Urinary bladder (tissue), 4 donors: ENCODE measurements around the gene AMZ2. TPM values are rescaled to one million over a fixed set of nuclear protein-coding genes. Genes with fewer than 3 reads are reported as not detected.
"Not testable (repeated sequence)": the region's sequence is repeated elsewhere in the genome, so short reads cannot be mapped to it uniquely, and the experiment has no call there.

ENCODE experiments used
- DNase-seq: peaks from one replicate; pipeline ENCODE4 v3.0.0-alpha.2; 2015; ENCODE audit errors: extremely low spot score
- H3K27ac ChIP-seq: one replicate; pipeline ENCODE4 v1.5.1; 2013; ENCODE audit warnings: low read depth, mild to moderate bottlenecking, moderate library complexity
- H3K36me3 ChIP-seq: one replicate; pipeline ENCODE4 v1.6.1; 2013; ENCODE audit warnings: mild to moderate bottlenecking, moderate library complexity; ENCODE audit not compliant: insufficient read depth
- H3K4me1 ChIP-seq: one replicate; pipeline ENCODE4 v1.6.1; 2013; ENCODE audit warnings: mild to moderate bottlenecking, moderate library complexity; ENCODE audit not compliant: insufficient read depth
- H3K4me3 ChIP-seq: one replicate; pipeline ENCODE4 v1.5.1; 2013; ENCODE audit warnings: low read depth, low read length
- WGBS: extraction: QIAGEN DNeasy Blood & Tissue Kit; methylation state at CpG from one replicate; pipeline ENCODE4 v1.1.7; 2013; 5-methylcytosine and 5-hydroxymethylcytosine counted together
- polyA plus RNA-seq: library from polyadenylated mRNA; stranded (reverse); fragments of 200-250 nt; gene quantifications from one replicate; pipeline ENCODE4 v1.2.3, GENCODE V29; 2013
- total RNA-seq: library from RNA; depleted of rRNA; stranded (reverse); fragments of >200 nt; gene quantifications from one replicate; pipeline ENCODE4 v1.2.3, GENCODE V29; 2014
- donor health status: healthy with polysubstance abuse.
- donor health status: healthy.

AMZ2 gene
- total and polyA plus RNA-seq, 2 donors, result 45.8 to 54.1 TPM

GRCh38 chr17:68248891-68249290 is 1.0 kb downstream of the AMZ2 start:
- Histone ChIP-seq H3K27ac (no peak overlapping the region), H3K36me3 (no peaks in the 10 kb centered on the region), H3K4me1 (no peaks in the 10 kb centered on the region), H3K4me3 (no peak overlapping the region)
- WGBS, result 67% methylated on average over 5 of the region's 5 CpGs
- no peak for DNase-seq

- H3K4me3 ChIP-seq, result no peak overlapping the region
- no peaks in the 10 kb centered on the region for H3K4me1 ChIP-seq
- no peak for DNase-seq
- peak overlapping the region; percentile 39 for H3K27ac ChIP-seq
- no peaks in the 10 kb centered on the region for H3K36me3 ChIP-seq
- 67% methylated on average over 7 of the region's 7 CpGs for WGBS
Observed at GRCh38 chr17:68249354-68249765, 1.5 kb downstream of the AMZ2 start.

GRCh38 chr17:68253426-68253825 is 5.6 kb downstream of the AMZ2 start:
- H3K27ac ChIP-seq, DNase-seq, H3K36me3 ChIP-seq, H3K4me3 ChIP-seq, H3K4me1 ChIP-seq: not testable (repeated sequence)
- 80% methylated on average over 7 of the region's 7 CpGs for WGBS

GRCh38 chr17:68255151-68255550 is 7.3 kb downstream of the AMZ2 start:
- 80% methylated on average over 4 of the region's 4 CpGs for WGBS
- Histone ChIP-seq H3K36me3 (peaks cover 8% of the 10 kb centered on the region), H3K4me1 (no peaks in the 10 kb centered on the region), H3K27ac (no peak overlapping the region), H3K4me3 (no peak overlapping the region)
- DNase-seq, result no peak

- DNase-seq, result no peak
- H3K4me3 ChIP-seq, result no peak overlapping the region
- peaks cover 8% of the 10 kb centered on the region for H3K36me3 ChIP-seq
- no peak overlapping the region for H3K27ac ChIP-seq
- WGBS, result 76% methylated on average over 5 of the region's 5 CpGs
- no peaks in the 10 kb centered on the region for H3K4me1 ChIP-seq
Observed at GRCh38 chr17:68255731-68256538, 8.1 kb downstream of the AMZ2 start.

- not testable (repeated sequence) for DNase-seq, H3K27ac ChIP-seq, H3K36me3 ChIP-seq, H3K4me3 ChIP-seq, H3K4me1 ChIP-seq
- 68% methylated on average over 5 of the region's 5 CpGs for WGBS
Observed at GRCh38 chr17:68256701-68257100, 8.9 kb downstream of the AMZ2 start.

GRCh38 chr17:68257934-68258333 is 10.1 kb downstream of the AMZ2 start:
- no peak overlapping the region for H3K4me3 ChIP-seq
- no peaks in the 10 kb centered on the region for H3K4me1 ChIP-seq
- DNase-seq, result no peak
- H3K27ac ChIP-seq, result no peak overlapping the region
- H3K36me3 ChIP-seq, result peaks cover 8% of the 10 kb centered on the region

- 11% methylated on average over 39 of the region's 44 CpGs for WGBS
- H3K27ac ChIP-seq, result peak overlapping the region; percentile 32
- H3K4me1 ChIP-seq, H3K36me3 ChIP-seq, H3K4me3 ChIP-seq, DNase-seq: not testable (repeated sequence)
Observed at GRCh38 chr17:68258890-68259647, 11.2 kb downstream of the AMZ2 start.

GRCh38 chr17:68259648-68259951 is 11.8 kb downstream of the AMZ2 start:
- H3K27ac ChIP-seq, H3K4me3 ChIP-seq, DNase-seq, H3K4me1 ChIP-seq, H3K36me3 ChIP-seq: not testable (repeated sequence)
- WGBS, result 69% methylated on average over 3 of the region's 3 CpGs

GRCh38 chr17:68260051-68260762 is 12.4 kb downstream of the AMZ2 start:
- DNase-seq, result no peak
- WGBS, result 73% methylated on average over 9 of the region's 9 CpGs
- Histone ChIP-seq H3K36me3 (peaks cover 4% of the 10 kb centered on the region), H3K4me3 (no peak overlapping the region), H3K4me1 (no peaks in the 10 kb centered on the region), H3K27ac (no peak overlapping the region)

GRCh38 chr17:68262467-68262866 is 14.6 kb downstream of the AMZ2 start:
- 57% methylated on average over 2 of the region's 2 CpGs for WGBS
- H3K4me3 ChIP-seq, H3K27ac ChIP-seq, H3K36me3 ChIP-seq, H3K4me1 ChIP-seq, DNase-seq: not testable (repeated sequence)

GRCh38 chr17:68263101-68263681 is 15.3 kb downstream of the AMZ2 start:
- not testable (repeated sequence) for H3K27ac ChIP-seq, H3K4me1 ChIP-seq, DNase-seq, H3K36me3 ChIP-seq, H3K4me3 ChIP-seq
- WGBS, result 11% methylated on average over 9 of the region's 9 CpGs

GRCh38 chr17:68265833-68266232 is 18.0 kb downstream of the AMZ2 start:
- 85% methylated on average over 2 of the region's 2 CpGs for WGBS
- not testable (repeated sequence) for H3K4me3 ChIP-seq, H3K4me1 ChIP-seq, H3K36me3 ChIP-seq, H3K27ac ChIP-seq, DNase-seq
